Measurements from ENCODE around the gene CHSY3.

The CHSY3 gene

GRCh38 chr5:129858131-129858675 lies 46.1 kb upstream of the CHSY3 start:
- no peak for TF ChIP-seq CTCF (IDR thresholded peaks at IDR 0.05; ENCODE audit: low read depth, low read length, poor library complexity, severe bottlenecking)
- no peak for TF ChIP-seq EZH2phosphoT487 (IDR thresholded peaks at IDR 0.05; ENCODE audit: borderline replicate concordance, low read length)
- Histone ChIP-seq H3K4me2 (ENCODE audit: low read length) (no peak overlapping the region), H3K27ac (ENCODE audit: low read depth, low read length) (no peak overlapping the region), H3K36me3 (ENCODE audit: control insufficient read depth, low read length) (no peaks in the 10 kb centered on the region), H3K4me1 (ENCODE audit: control insufficient read depth, low read length) (no peaks in the 10 kb centered on the region), H3K79me2 (ENCODE audit: control insufficient read depth, low read length) (no peaks in the 10 kb centered on the region), H3K9me3 (ENCODE audit: control insufficient read depth, insufficient read depth, low read length) (no peaks in the 10 kb centered on the region), H3K27me3 (ENCODE audit: control insufficient read depth, low read length) (no peaks in the 10 kb centered on the region), H3F3A (ENCODE audit: control insufficient read depth, insufficient read depth) (no peaks in the 10 kb centered on the region), H4K20me1 (ENCODE audit: control insufficient read depth, insufficient read depth, low read depth, low read length) (no peaks in the 10 kb centered on the region), H3K9me2 (replicated peaks; ENCODE audit: control insufficient read depth, low read length) (no peaks in the 10 kb centered on the region), H3K4me3 (ENCODE audit: low read length) (no peak overlapping the region)

- Histone ChIP-seq H3K79me2 (ENCODE audit: control insufficient read depth, low read length) (no peaks in the 10 kb centered on the region), H4K20me1 (ENCODE audit: control insufficient read depth, insufficient read depth, low read depth, low read length) (no peaks in the 10 kb centered on the region), H3K4me3 (ENCODE audit: low read length) (no peak overlapping the region), H3K4me2 (ENCODE audit: low read length) (no peak overlapping the region), H3K36me3 (ENCODE audit: control insufficient read depth, low read length) (no peaks in the 10 kb centered on the region), H3K4me1 (ENCODE audit: control insufficient read depth, low read length) (no peaks in the 10 kb centered on the region), H3K9me3 (ENCODE audit: control insufficient read depth, insufficient read depth, low read length) (no peaks in the 10 kb centered on the region), H3K27ac (ENCODE audit: low read depth, low read length) (no peak overlapping the region), H3K9me2 (replicated peaks; ENCODE audit: control insufficient read depth, low read length) (no peaks in the 10 kb centered on the region), H3F3A (ENCODE audit: control insufficient read depth, insufficient read depth) (no peaks in the 10 kb centered on the region), H3K27me3 (ENCODE audit: control insufficient read depth, low read length) (no peaks in the 10 kb centered on the region)
- TF ChIP-seq EZH2phosphoT487 (IDR thresholded peaks at IDR 0.05; ENCODE audit: borderline replicate concordance, low read length) (no peak), CTCF (IDR thresholded peaks at IDR 0.05; ENCODE audit: low read depth, low read length, poor library complexity, severe bottlenecking) (no peak)
Measured at GRCh38 chr5:129884322-129884721, 19.9 kb upstream of the CHSY3 start.

- Histone ChIP-seq H4K20me1 (ENCODE audit: control insufficient read depth, insufficient read depth, low read depth, low read length) (no peaks in the 10 kb centered on the region), H3K27me3 (ENCODE audit: control insufficient read depth, low read length) (no peaks in the 10 kb centered on the region), H3K4me3 (ENCODE audit: low read length) (no peak overlapping the region), H3K4me1 (ENCODE audit: control insufficient read depth, low read length) (no peaks in the 10 kb centered on the region), H3K79me2 (ENCODE audit: control insufficient read depth, low read length) (no peaks in the 10 kb centered on the region), H3F3A (ENCODE audit: control insufficient read depth, insufficient read depth) (no peaks in the 10 kb centered on the region), H3K9me3 (ENCODE audit: control insufficient read depth, insufficient read depth, low read length) (peaks cover 5% of the 10 kb centered on the region; the same call in 1 of the 2 replicates), H3K9me2 (replicated peaks; ENCODE audit: control insufficient read depth, low read length) (no peaks in the 10 kb centered on the region), H3K36me3 (ENCODE audit: control insufficient read depth, low read length) (no peaks in the 10 kb centered on the region), H3K27ac (ENCODE audit: low read depth, low read length) (no peak overlapping the region), H3K4me2 (ENCODE audit: low read length) (no peak overlapping the region)
- TF ChIP-seq CTCF (IDR thresholded peaks at IDR 0.05; ENCODE audit: low read depth, low read length, poor library complexity, severe bottlenecking) (no peak), EZH2phosphoT487 (IDR thresholded peaks at IDR 0.05; ENCODE audit: borderline replicate concordance, low read length) (no peak)
Measured at GRCh38 chr5:129899454-129899853, 4.8 kb upstream of the CHSY3 start.
